G401 (cell line): Measurements from ENCODE around the gene AK5. TPM values are rescaled to one million over a fixed set of nuclear protein-coding genes. Genes with fewer than 3 reads are reported as not detected.
"Not testable (repeated sequence)": the region's sequence is repeated elsewhere in the genome, so short reads cannot be mapped to it uniquely, and the experiment has no call there.

Experiments
- DNase-seq: peaks from one replicate; pipeline ENCODE4 v3.0.0-alpha.2; 2015; ENCODE audit warnings: low spot score
- in situ Hi-C: cut with HindIII; loops from 2 replicates; pipeline ENCODE4 v1.10.0; 2016; ENCODE audit warnings: low sequenced_read_pairs, mixed read lengths
- total RNA-seq: library from RNA; depleted of rRNA; stranded (reverse); fragments of >200 nt; shearing (Covaris generic); gene quantifications from 2 replicates; pipeline ENCODE4 v1.2.3, GENCODE V29; 2014

Gene AK5
- total RNA-seq, 1 experiment from 2014 or later, result not detected

DNA sequence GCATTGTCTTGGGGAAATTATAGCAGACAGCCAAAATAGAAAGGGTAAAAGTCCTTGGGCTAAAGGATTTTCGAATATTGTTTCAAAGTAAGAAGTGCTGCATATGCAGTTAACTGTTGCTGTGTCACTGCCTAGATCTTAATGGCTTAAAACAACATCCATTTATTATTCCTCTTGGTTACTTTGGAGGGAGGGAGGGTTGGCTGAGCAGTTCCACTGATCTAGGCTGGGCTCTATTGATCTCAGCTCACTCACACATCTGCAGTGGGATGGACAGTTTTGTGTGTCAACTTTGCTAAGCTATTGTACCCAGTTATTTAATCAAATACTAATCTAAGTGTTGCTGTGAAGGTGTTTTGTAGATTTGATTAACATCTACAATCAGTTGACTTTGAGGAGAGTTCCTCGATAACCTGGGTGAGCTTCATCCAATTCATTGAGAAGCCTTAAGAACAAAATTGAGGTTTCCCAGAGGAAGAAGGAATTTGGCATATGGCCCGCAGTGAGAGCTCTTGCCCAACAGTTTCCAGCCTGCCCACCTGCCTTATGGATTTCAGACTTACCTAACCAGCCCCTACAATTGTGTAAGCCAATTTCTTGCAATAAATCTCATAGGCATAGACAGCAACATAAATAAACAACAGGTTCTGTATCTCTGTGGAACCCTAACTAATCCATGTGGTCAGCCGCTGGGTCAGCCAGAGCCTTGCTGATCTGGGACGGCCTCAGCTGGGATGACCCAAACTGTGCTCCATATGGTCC lies 187.3 kb downstream of the AK5 start:
- in situ Hi-C loops, result no loop called here
- no peak for DNase-seq

DNA sequence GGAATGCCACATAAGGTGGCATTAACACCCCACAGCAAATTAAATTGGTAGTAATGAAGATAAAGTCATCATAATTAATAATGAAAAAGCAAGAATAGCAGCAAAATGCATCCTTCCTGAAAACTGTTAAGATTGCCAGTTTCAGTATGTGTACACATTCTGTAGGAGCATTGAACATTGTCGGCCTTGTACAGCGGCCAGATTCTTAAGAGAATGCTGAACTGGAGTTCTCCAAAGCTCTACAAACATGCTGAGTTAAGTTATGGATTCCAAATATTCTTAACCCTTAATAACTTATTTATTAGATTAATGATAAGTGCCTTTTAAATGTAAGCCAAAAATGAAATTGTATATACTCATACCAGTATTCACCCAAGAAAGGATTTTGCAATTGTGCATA lies 189.9 kb downstream of the AK5 start:
- no peak for DNase-seq
- in situ Hi-C loops, result no loop called here

DNA sequence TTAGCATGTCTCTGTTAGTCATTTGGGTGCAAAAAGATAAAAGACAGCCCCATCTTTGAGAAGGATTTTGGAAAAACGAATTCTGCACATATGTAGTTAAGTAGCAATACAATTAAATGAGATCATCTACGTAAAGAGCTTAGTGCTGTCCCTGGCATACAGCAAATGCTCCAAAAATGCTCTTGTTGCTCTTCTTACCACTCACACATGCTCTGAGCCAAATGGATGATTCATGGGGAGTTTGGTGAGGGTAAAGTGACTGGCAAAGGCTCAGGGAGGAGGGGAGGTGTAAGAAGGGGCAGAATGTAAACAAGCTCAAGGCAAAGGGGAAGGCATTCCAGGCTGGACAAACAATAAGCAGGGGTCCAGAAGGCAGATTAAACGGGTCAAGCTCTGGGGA lies 191.9 kb downstream of the AK5 start:
- in situ Hi-C loops, result no loop called here
- no peak for DNase-seq

DNA sequence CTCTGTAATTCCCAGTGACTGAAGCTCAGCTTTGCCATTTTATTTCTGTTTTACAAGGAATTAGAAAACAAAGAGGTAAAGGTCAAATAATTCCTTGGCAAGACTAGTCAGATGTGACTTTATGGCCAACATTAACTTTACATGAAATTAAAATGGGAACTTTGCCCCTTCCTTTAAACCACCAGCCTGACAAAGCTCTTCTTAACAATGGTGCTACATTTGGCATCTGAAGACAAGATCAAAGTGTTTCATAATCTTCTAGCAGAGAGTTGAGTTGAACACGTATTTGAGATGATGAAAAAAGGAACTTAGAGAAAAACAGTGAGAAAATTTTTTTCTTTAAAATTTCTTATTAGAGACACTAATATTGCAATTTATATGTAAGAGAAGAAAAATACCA lies 193.8 kb downstream of the AK5 start:
- in situ Hi-C loops, result no loop called here
- DNase-seq, result no peak

DNA sequence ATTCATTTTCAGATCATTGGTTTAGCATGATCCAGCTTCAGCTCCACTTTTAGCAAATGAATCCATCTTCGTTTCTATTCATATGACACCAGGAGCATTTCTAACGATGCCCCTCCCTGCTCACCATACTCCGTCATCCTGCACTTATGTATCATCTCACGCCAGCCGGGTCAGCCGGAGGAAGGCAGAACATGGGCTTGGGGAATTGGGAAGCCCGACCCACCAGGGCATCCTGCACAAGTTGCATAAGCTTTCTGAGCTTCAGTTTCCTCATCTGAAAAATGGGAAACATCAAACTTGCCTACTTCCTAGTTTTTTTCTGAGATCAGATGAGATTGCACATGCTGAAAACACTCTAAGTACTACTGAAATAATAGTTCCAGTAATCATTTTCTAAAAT lies 194.7 kb downstream of the AK5 start:
- no peak for DNase-seq
- in situ Hi-C loops, result no loop called here

DNA sequence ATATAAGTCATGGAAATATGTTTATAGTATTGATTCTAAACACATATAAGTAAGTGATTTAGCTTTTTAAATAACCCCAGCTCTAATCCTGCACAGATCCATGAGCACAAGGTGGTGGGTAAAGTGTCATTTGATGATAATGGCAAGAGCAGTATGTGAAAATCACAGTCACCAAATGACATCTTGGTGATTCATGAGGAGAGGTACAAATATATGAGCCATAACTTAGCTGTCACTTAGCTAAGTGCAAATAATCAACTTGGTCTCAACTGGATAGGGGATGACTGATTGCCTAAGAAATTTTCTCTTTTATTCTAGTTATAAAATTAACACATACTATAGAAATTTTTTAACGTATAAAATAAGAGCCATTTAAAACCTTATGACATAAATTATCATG lies 202.5 kb downstream of the AK5 start:
- no peak for DNase-seq
- in situ Hi-C loops, result no loop called here

DNA sequence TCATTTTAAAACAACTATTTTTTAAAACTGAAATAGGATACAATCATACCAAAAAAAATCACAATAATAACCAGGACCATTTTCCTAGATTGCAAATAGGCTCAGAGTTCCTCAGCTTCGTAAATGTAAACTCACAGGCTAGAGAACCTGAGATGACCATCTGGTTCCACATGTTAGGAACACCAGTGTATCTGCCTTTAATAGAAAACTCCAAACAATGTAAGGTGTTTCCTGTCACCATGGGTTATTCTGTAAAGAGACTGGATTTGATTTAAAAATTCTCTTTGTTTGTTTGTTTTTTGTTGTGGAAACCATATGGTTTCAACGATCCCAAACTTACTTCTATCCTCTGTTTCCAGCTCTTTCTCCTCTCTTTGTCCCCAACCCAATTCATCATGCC lies 203.1 kb downstream of the AK5 start:
- DNase-seq, result no peak
- in situ Hi-C loops, result no loop called here

DNA sequence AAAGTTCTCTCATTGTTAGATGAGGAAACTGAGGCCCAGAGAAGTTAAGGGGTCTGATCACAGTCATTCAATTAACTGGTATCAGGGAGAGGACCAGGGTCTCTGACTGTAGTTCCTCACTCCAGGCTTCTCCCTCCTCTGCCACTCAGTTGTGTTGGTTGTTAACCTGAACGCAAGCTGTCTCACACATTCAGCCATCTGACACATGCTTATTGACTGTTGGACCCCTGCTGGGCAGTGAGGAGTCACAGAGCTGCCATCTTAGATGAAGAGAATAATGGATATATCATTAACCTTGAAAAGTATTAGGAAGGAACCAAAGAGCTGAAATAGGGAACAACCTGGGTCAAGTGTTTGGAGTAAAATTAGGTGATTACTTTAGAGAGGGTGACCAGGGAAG lies 205.8 kb downstream of the AK5 start:
- no peak for DNase-seq
- in situ Hi-C loops, result no loop called here

DNA sequence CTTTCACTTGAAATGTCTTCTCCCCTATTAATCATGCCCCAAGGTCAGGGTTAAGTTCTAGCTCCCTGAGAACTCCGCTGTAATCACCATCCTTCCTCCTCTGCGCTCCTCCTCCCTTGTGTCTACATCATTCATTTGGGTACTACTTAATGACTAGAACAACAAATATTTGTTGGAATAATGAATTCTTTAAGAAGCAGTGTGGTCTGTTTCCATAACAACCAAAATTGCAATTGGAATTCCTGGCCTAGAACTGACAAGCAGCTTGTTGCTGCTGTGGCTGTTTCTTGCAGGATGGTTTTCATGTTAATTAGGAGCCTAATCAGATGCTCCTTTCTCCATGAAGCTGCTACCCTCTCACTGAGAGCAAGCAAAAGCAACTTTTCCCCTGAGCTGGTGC lies 208.1 kb downstream of the AK5 start:
- in situ Hi-C loops, result no loop called here
- DNase-seq, result no peak

DNA sequence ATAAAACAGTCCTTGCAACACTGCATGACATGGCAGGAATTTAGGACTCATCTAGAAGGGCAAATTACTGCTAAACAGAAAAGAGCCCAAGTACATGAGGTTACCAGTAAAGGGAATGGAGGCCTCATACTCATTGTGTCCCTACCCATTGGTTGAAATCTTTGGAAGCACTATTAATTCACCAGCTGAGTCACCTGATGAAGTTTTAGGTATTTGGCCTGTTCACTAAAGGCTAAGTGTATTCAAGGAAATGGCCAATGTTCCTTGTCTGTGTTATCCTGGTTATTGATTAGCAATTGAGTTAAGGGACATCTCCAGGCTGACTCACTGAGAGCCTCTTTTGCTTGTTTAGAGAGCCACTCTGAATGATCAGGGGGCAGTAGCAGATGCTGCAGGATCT lies 212.2 kb downstream of the AK5 start:
- in situ Hi-C loops, result no loop called here

DNA sequence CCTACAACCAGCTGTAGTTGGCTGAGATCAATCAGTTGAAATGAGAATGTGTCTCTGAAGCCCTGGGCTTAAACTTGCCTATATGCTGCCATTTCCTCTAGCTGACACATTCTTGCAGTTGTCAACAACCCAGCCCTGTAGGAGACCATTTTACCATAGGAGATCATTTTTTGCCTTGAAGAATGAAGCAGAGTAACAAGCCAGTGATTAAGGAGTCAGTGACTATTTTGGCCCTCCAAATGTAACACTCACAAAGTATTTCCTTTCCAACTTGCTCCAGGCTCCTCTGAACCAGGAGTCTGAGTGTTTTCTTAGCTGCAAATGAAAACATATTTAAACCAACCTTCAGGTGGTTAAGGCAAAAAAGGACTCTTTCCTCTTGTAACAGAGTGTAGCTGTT lies 217.1 kb downstream of the AK5 start:
- in situ Hi-C loops, result no loop called here
- DNase-seq, result no peak

More for the DNA sequence above, 212.2 kb downstream of the AK5 start:
- no peak for DNase-seq

DNA sequence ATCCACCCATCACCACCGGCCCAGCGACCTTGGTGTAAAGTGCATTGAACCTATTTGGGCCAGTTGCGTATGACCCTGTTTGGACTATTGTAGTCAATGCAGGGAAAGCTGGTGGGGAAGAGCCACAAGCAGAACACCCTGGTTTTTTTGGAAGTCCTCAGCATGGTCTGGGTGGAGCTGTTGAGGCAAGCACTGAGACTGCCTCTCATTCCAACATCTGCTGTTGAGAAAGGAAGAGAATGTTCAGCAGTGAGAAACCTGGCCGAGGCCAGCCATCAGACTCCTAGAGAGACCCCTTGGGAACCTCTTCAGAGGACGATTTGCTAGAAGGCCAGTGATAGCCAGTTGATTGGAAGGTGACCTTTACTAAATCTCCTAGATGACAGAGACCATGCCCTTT lies 217.6 kb downstream of the AK5 start:
- DNase-seq, result no peak
- in situ Hi-C loops, result no loop called here

DNA sequence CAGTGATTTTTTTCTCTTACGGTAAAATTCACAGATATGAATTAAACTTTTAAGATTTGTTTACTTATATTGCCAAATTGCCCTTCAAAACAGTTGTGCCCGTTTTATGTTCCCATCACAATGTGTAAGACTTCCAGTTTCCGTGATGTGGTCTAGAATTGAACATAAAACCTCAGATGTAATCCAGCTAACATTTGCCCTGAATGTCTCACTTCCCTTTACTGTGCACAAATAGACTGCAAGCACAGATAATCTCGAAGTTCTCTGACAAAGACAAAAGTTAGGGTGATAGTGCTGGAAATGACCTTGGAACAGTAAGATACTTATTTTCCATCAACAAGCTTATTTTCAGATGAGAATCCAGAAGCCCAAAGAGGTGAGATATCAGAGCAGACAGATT lies 223.2 kb downstream of the AK5 start:
- no peak for DNase-seq
- in situ Hi-C loops, result no loop called here

DNA sequence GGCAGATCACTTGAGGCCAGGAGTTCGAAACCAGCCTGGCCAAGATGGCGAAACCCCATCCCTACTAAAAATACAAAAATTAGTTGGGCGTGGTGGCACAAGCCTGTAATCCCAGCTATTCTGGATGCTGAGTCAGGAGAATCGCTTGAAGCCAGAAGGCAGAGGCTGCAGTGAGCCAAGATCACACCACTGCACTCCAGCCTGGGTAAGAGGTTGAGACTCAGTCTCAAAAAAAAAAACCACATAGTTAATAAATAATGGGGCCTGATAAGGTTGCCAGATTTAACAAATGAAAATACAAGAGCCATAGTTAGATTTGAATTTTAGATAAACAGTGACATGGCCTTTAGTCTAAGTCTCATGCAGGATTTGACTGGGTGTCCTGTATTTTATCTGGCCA lies 225.0 kb downstream of the AK5 start:
- DNase-seq, result no peak
- in situ Hi-C loops, result no loop called here

DNA sequence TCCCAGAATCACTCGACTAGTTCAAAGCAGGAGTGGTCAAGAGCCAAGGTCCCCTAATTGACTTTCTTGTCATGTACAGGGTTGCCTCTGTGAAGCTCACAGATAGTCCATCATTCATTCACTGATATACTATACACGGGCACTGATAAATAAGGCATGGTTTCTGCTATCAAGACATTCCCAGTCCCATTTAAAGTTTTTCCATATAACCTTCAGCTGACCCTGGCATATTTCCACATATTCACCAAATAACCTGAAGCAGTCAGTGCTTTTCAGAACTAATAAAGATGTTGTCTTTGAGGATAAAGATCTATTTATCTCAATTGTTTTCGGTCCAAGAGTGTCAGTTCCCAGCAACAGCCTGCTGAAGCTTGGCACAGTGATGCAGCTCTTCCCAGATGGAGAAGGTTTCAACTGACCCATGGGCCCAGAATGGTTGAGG lies 227.3 kb downstream of the AK5 start:
- no peak for DNase-seq
- in situ Hi-C loops, result no loop called here

DNA sequence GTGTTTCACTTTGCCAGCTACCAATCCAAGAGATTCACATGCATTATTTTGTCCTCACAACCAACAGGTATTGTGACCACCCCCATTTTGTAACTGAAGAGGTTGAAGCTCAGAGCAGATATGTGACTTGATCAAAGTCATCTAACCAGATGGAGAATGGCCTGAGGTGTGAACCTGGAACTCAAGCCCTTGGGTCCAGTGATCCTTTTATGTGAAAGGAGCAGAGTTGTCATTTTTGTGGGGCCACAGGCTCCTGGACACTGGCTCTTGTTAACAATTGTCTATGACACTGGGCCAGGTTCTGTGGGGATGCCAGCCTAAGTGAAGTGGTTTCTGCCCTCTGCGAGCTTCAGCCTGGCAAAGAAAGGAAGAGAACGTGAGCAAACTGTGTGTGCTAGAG lies 228.1 kb downstream of the AK5 start:
- no peak for DNase-seq
- in situ Hi-C loops, result no loop called here

DNA sequence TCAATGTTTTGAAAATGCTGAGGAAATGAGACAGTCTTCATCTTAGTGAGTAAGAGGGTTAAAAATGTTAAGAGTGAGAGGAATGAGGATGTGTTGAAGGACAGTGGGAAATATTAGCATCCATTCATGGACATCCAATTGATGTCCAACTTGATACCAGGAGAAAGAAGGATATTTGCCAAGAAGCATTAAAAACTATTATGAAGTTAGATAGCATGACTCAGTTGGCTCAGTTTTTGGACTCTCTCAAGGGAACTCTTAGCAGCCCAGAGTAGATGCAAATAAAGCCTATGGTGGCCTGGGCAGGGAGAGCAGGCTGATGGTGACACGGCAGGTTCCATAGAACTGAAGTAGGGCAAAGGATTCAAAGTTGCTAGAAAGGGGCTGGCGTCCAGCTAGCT lies 229.6 kb downstream of the AK5 start:
- no peak for DNase-seq
- in situ Hi-C loops, result no loop called here

DNA sequence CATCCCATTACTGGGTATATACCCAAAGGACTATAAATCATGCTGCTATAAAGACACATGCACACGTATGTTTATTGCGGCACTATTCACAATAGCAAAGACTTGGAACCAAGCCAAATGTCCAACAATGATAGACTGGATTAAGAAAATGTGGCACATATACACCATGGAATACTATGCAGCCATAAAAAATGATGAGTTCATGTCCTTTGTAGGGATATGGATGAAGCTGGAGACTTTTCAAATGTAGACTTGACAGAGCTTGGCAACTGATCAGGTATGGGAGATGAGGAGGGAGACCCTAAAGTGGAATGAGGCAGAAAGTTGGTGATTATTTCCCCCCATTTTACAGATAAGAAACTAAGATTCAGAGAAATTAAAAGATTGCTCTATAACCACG lies 230.8 kb downstream of the AK5 start:
- in situ Hi-C loops, DNase-seq: not testable (repeated sequence)

DNA sequence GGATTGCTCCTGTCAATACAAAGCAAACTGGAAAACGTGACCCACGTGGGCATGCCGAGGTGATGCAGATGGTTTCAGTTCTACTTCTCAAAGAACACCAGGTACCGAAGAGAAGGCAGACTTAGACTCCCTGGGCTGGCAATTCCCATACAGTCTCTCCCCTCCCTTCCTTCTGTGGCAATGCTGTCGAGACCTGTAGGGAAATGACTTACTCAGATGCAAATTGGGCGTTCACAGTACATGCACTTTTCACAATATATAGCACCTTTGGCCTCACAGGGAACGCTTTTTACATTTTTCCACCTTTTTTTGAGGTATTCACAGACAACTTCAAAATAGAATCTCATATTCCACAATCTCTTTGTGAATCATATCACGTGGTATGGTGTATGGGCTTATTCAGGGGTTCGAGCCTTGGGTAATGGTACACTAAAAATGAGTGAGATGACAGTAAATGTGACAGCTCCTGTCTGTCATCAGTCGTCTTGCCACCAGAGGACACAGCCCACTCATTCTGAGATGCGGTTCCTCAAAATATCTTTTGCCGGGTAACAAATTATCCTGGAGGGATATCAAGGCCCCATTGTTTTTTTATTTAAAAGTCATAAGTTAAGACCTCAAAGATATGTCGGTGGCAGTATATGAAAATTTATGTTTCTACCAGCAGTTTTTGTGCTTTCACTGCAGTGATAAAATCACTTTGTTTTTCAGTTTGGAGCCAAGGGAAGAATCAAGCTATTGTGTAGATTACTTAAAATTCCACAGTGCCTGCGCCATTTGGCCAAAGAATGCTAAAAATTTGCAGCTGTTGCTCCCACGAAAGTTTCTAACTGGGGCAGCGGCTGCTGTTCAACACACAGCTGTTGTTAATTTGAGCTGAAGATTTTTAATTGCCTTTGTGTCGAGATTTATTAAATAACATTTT lies 232.3 kb downstream of the AK5 start:
- no peak for DNase-seq

DNA sequence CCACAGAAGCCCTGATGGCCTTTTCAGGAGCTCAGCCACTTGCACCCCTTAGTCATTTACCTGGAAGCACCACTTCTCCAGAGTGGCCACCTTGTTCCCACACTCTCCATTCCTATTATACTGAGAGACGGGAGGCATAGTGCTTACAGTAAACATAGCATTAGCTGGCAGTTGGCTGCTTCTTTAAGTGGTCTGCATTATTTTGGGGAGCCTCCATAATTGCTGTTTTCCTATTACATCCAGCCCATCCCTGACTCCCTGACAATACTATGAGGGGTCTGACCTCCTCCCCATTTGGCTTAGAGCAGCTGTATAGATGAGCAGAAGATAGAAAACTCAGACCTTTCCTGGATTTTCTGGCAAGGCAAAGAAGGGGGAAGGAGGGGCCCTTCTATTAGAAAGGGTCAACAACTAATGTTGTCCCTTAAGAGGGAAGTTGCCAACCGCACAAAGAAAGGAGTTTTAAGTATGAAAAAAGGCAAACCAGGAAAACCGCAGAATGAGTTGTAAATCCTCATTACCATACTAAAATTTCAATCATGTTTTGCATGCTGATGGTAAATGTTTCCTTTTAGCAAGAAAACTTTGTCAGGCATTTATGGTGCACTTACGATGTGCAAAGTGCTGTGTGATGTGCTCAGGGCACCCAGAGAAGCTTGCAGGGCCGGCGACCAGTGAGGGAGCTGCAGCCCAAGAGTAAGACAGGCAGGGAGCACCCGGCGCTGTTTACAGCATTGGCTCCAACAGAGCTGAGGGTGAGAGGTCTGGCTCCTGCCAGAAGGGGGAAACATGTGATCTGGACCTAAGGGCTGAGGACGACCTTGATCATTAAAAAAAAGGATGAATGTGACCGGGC lies 233.3 kb downstream of the AK5 start:
- in situ Hi-C loops, result no loop called here
- no peak for DNase-seq

More for the DNA sequence above, 232.3 kb downstream of the AK5 start:
- in situ Hi-C loops, result no loop called here
